Measurements from ENCODE around the gene CACNG3. TPM values are rescaled to one million over a fixed set of nuclear protein-coding genes. Genes with fewer than 3 reads are reported as not detected.

CACNG3 gene
- total and polyA plus RNA-seq, 2 donors (not counting 3 experiments of a cell fraction or from before 2014, with no cell fraction given), result not detected

DNA sequence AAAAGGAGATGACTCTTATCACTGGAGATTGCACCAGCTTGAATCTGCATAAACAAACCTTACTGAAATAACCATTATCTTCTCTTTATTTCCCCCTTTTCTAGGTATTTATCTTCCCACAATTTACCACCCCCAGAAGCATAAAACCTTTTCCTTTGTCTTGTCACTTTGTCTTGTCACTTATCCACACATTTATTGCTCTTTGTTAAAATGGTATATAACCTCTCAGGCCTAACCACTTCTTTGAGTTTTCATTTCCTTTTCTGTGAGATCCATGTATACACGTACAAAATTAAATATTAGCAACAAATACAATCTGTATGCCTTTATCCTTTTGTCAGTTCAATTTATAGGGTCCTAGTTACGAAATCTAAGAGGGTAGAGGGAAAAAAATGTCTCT, 122.9 kb downstream of the CACNG3 start:
- intact Hi-C loops (cut with micrococcal nuclease) (no loop called here), dilution Hi-C loops (cut with MboI; ENCODE audit: extremely low pct_ligation_motif_present, low sequenced_read_pairs) (no loop called here)
- FAIRE-seq, result no peak

More for the DNA sequence above, 122.9 kb downstream of the CACNG3 start:
- no peak overlapping the region for H3K4me3 ChIP-seq (replicated peaks in 1 of 3; ENCODE audit: insufficient read depth in 1 of 3, low read depth in 1 of 3, low read length in 3 of 3)
- no peaks in the 10 kb centered on the region for H3K4me1 ChIP-seq (ENCODE audit: control insufficient read depth, extremely low read depth, insufficient read depth, low read length)
- DNase-seq (ENCODE audit: low read depth, low spot score), result no peak
- no peaks in the 10 kb centered on the region for H3K79me2 ChIP-seq (ENCODE audit: control insufficient read depth, insufficient read depth, low read length)
- H3K4me2 ChIP-seq (ENCODE audit: insufficient read depth, low read length), result no peak overlapping the region
- no peaks in the 10 kb centered on the region for H3K9me1 ChIP-seq (replicated peaks; ENCODE audit: control insufficient read depth, extremely low read depth, insufficient read depth, low read length)
- no peak for TF ChIP-seq POLR2A (IDR thresholded peaks at IDR 0.05; ENCODE audit: low read depth, low read length)
- no peak for TF ChIP-seq JUN (IDR thresholded peaks at IDR 0.05; ENCODE audit: borderline replicate concordance, insufficient read depth, insufficient read length, low read depth)
- no peak for TF ChIP-seq GATA2 (IDR thresholded peaks at IDR 0.05; ENCODE audit: insufficient read depth, insufficient read length, low read depth, low read length)
- TF ChIP-seq POLR2AphosphoS5 (IDR thresholded peaks at IDR 0.05; ENCODE audit: insufficient read depth, low read depth, low read length), result no peak
- no peak for TF ChIP-seq EZH2 (IDR thresholded peaks at IDR 0.05; ENCODE audit: borderline replicate concordance, low read depth, low read length, severe bottlenecking)
- TF ChIP-seq, protein P1, sequence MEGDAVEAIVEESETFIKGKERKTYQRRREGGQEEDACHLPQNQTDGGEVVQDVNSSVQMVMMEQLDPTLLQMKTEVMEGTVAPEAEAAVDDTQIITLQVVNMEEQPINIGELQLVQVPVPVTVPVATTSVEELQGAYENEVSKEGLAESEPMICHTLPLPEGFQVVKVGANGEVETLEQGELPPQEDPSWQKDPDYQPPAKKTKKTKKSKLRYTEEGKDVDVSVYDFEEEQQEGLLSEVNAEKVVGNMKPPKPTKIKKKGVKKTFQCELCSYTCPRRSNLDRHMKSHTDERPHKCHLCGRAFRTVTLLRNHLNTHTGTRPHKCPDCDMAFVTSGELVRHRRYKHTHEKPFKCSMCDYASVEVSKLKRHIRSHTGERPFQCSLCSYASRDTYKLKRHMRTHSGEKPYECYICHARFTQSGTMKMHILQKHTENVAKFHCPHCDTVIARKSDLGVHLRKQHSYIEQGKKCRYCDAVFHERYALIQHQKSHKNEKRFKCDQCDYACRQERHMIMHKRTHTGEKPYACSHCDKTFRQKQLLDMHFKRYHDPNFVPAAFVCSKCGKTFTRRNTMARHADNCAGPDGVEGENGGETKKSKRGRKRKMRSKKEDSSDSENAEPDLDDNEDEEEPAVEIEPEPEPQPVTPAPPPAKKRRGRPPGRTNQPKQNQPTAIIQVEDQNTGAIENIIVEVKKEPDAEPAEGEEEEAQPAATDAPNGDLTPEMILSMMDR (IDR thresholded peaks at IDR 0.05; ENCODE audit: extremely low read depth in 1 of 2, insufficient read depth in 1 of 2, low read depth in 1 of 2, low read length in 2 of 2), result no peak
- no peak for TF ChIP-seq FOS (IDR thresholded peaks at IDR 0.05; ENCODE audit: borderline replicate concordance, insufficient read depth, low read length)
- TF ChIP-seq MYC (IDR thresholded peaks at IDR 0.05; ENCODE audit: low read depth, low read length), result no peak
- no peak for TF ChIP-seq MAX (IDR thresholded peaks at IDR 0.05; ENCODE audit: insufficient read depth, insufficient read length)
- ChIA-PET POLR2A (no interaction called here), CTCF (no interaction called here)
- BruUV-seq (replicated peaks), result no TSS peak
- H3K9me3 ChIP-seq (replicated peaks; ENCODE audit: control insufficient read depth, insufficient read depth, low read length), result no peaks in the 10 kb centered on the region
- no peaks in the 10 kb centered on the region for H3K36me3 ChIP-seq (ENCODE audit: control insufficient read depth in 2 of 2, extremely low read depth in 1 of 2, insufficient read depth in 2 of 2, low read length in 2 of 2)
- H2AFZ ChIP-seq (ENCODE audit: low read depth, low read length), result no peak overlapping the region
- no peak overlapping the region for H3K27ac ChIP-seq (ENCODE audit: insufficient read depth, low read depth, low read length)
- H3K27me3 ChIP-seq (ENCODE audit: control insufficient read depth in 2 of 2, insufficient read depth in 2 of 2, low read length in 2 of 2), result no peaks in the 10 kb centered on the region
- H3K9ac ChIP-seq (replicated peaks; ENCODE audit: extremely low read depth, insufficient read depth, low read length), result no peak overlapping the region
- H4K20me1 ChIP-seq (replicated peaks; ENCODE audit: control insufficient read depth, extremely low read depth, insufficient read depth, low read length), result no peaks in the 10 kb centered on the region
